ENCODE results near the gene LHFPL6. TPM values are rescaled to one million over a fixed set of nuclear protein-coding genes. Genes with fewer than 3 reads are reported as not detected.

Gene LHFPL6
- total and polyA plus RNA-seq, 12 donors = 41.5 to 65.8 (median 55.4) TPM

DNA sequence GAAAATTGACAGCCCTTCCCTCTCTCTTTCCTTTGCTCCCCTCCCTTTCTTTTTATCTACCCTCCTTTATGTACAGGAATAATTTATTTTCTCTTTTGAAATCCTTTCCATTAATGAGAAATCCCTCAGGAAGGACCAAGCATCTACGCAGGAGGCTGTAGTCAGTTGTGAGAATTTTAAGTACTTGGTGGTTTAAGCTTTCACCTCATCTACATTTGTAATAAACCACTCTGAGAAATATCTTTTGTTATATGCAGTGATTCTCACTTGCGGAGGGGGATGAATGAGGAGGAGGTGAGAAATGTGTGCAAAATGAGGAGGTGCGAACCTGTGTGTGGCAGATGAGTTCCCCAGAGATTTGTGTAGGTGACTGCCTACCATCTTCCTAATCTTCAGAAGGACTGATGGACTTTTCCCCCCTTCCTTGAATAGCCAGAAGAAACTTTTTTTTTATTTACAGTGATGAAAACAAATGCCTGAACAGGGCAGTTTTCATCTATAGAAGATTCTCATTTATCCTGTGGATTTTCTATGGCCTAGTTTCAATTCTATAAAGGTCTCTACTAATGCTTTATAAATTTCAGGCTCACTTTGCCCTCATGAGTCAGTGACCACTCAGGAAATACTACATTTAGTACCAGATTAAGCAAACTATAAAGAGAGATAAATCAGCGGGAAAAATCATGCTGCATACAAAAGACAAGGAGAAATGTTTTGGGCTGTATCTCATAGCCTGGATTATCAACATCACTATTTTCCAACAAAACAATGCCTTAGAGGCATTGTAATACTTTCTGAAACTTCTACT, 118.3 kb downstream of the LHFPL6 start:
- 88 to 90% methylated on average over 4 of the region's 4 CpGs for WGBS, 2 donors
- intact Hi-C loops (cut with DNase I) = no loop called here
- Histone ChIP-seq H3K27ac (peak overlapping the region in 2 of 10 donors; percentile 3 to 27), H3K27me3 (no peaks in the 10 kb centered on the region), H3K9me3 (no peaks in the 10 kb centered on the region), H3K36me3 (no peaks in the 10 kb centered on the region), H3K4me3 (no peak overlapping the region), H3K4me1 (peaks cover 0 to 80% (median 50%) of the 10 kb centered on the region in 9 donors)
- no peak for ATAC-seq
- TF ChIP-seq CTCF (IDR thresholded peaks at IDR 0.05) = no peak
- DNase-seq = no peak

- peaks cover 0 to 93% (median 57%) of the 10 kb centered on the region in 9 donors for H3K4me1 ChIP-seq
- H3K36me3 ChIP-seq = no peaks in the 10 kb centered on the region
- H3K27me3 ChIP-seq = no peaks in the 10 kb centered on the region
- H3K27ac ChIP-seq = peak overlapping the region in 2 of 10 donors; percentile 3 to 27
- DNase-seq = no peak
- ATAC-seq = no peak
- intact Hi-C loops (cut with DNase I) = no loop called here
- H3K4me3 ChIP-seq = no peak overlapping the region
- TF ChIP-seq CTCF (IDR thresholded peaks at IDR 0.05) = no peak
- no peaks in the 10 kb centered on the region for H3K9me3 ChIP-seq
Observed at GRCh38 chr13:39483326-39483725, 119.7 kb downstream of the LHFPL6 start.

DNA sequence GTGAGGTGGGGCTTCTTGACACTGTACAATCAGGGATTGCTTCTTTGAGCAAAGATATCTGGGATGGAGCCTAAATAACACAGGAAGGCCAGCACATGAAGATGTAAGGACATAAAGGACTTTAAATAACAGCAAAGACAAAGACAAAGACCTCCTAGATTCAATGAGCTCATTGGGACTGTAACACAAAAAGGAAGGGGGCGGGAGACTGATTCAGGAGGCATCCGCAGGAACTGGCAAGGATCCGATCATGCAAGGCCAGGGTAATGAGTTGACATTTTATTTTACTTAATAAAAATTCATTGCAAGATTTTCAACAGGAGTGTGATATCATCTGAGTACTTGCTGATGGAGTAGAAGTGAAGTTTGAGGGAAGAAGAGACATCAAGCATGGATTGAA, 121.5 kb downstream of the LHFPL6 start:
- DNase-seq (peak in 1 of 2 donors; percentile 30), ATAC-seq (peak in 7 of 8 donors; percentile 43 to 81 (median 57))
- no peak overlapping the region for H3K4me3 ChIP-seq
- intact Hi-C loops (cut with DNase I) = no loop called here
- no peaks in the 10 kb centered on the region for H3K9me3 ChIP-seq
- no peak for TF ChIP-seq CTCF (IDR thresholded peaks at IDR 0.05)
- H3K4me1 ChIP-seq = peaks cover 0 to 95% (median 54%) of the 10 kb centered on the region in 9 donors
- no peaks in the 10 kb centered on the region for H3K27me3 ChIP-seq
- no peaks in the 10 kb centered on the region for H3K36me3 ChIP-seq
- H3K27ac ChIP-seq = peak overlapping the region in 2 of 10 donors; percentile 1 to 33
- 49 to 55% methylated on average over 3 of the region's 3 CpGs for WGBS, 2 donors

DNA sequence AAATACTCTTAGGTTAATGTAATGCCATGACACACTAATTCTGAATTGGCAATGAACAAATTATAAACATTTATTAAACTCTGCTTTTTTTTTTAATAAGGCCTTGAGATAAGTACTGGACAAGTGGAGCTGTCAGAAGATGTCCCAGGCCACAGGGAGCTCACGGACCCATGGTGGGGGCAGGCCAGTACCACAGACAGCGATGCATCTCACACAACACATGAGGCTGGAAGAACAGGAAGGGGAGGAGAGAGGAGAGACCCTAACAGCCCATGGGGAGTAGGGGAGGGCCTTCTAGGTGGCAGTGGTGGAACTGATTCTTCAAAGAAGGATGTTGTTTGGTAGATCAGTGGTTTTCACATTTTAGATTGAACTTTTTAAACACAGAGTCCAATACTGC, 128.4 kb downstream of the LHFPL6 start:
- ATAC-seq (peak in 5 of 8 donors; percentile 45 to 59 (median 54)), DNase-seq (no peak)
- H3K27ac ChIP-seq = no peak overlapping the region
- no peak overlapping the region for H3K4me3 ChIP-seq
- H3K4me1 ChIP-seq = peaks cover 0 to 55% (median 18%) of the 10 kb centered on the region in 9 donors
- no peak for TF ChIP-seq CTCF (IDR thresholded peaks at IDR 0.05)
- 54 to 77% methylated on average over 2 of the region's 2 CpGs for WGBS, 2 donors
- intact Hi-C loops (cut with DNase I) = no loop called here
- H3K36me3 ChIP-seq = no peaks in the 10 kb centered on the region
- no peaks in the 10 kb centered on the region for H3K9me3 ChIP-seq
- H3K27me3 ChIP-seq = no peaks in the 10 kb centered on the region

Data from heart right ventricle (tissue), 16 donors.